GM18951 (cell line): ENCODE results near the gene RAB40B.

Experiments
- POLR2A ChIP-seq: IDR thresholded peaks from 4 replicates; pipeline ENCODE4 v1.6.1; 2011; ENCODE audit warnings: mild to moderate bottlenecking; ENCODE audit not compliant: insufficient read length, insufficient read depth; ENCODE audit errors: extremely low read depth
- in situ Hi-C: fragments of 300-500 bp; cut with MboI; formaldehyde crosslinking; loops from one replicate; pipeline ENCODE4 v1.12.0; 2022; ENCODE audit warnings: low sequenced_read_pairs, mixed read lengths, inconsistent platforms; ENCODE audit not compliant: unreplicated experiment

Gene RAB40B

GRCh38 chr17:82633343-82633742 is 65.2 kb downstream of the RAB40B start:
- in situ Hi-C loops: no loop called here
- TF ChIP-seq POLR2A: no peak

GRCh38 chr17:82632451-82632850 is 66.0 kb downstream of the RAB40B start:
- in situ Hi-C loops: no loop called here
- no peak for TF ChIP-seq POLR2A

- in situ Hi-C loops: no loop called here
- no peak for TF ChIP-seq POLR2A
Measured at GRCh38 chr17:82631544-82631943, 67.0 kb downstream of the RAB40B start.

GRCh38 chr17:82630212-82630611 is 68.3 kb downstream of the RAB40B start:
- no peak for TF ChIP-seq POLR2A
- in situ Hi-C loops: no loop called here

DNA sequence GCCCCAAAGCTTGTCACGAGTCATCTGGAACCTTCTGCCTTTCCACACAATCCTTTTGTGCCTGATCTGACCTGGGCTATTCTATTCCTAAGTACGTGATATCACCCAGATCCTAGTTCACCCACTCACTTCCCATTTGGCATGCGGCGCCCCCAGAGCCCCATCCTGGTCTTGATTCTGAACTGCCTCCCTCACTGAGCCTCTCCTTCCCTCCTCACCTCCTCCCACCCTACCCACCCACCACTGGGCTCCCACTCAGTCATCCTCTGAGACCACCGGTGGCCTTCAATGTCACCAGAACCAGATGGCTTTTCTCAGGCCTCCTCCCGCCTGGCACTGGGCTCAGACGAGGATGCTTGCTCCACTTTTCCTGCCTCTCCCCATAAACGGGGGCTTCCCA is 68.8 kb downstream of the RAB40B start:
- TF ChIP-seq POLR2A: no peak
- in situ Hi-C loops: no loop called here

DNA sequence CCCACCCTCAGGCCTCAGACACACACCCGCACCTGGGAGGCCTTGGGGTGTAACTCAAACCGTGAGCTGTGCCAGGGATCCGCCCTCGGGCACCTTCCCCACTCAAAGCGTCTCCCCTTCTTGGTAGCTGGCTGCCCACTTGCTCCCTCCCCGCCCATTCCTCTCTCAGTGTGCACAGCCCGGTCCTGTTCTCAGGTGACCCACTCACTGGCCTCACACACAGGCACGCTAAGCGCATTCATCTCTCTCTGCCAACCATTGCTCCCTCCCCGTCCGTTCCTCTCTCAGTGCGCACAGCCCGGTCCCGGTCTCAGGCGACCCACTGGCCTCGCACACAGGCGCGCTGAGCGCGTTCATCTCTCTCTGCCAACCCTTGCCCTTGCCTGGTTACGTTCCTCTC is 71.1 kb downstream of the RAB40B start:
- in situ Hi-C loops: no loop called here
- no peak for TF ChIP-seq POLR2A

- in situ Hi-C loops: no loop called here
Measured at GRCh38 chr17:82623707-82624106, 74.8 kb downstream of the RAB40B start.

DNA sequence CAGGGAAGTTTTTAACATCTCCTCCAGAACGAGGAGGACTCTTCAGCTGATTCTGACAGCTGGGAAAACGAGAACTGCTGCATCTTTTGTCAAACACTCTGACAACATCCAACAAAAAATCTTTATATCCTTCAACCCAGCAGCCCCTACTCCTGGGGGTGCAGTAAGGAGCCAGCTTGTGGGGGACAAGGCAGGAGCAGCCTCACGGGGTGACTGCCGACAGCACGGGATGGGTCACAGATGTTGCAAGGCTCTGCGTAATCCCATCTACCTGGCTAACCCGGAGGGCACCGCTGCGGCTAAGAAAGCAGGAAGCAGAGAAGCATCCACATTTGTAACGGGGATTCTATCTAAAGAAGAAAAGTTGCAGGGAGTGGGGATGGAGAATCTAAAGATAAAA is 78.9 kb downstream of the RAB40B start:
- in situ Hi-C loops: no loop called here
- TF ChIP-seq POLR2A: no peak

More at GRCh38 chr17:82623707-82624106, 74.8 kb downstream of the RAB40B start:
- no peak for TF ChIP-seq POLR2A

GRCh38 chr17:82619211-82619610 is 79.3 kb downstream of the RAB40B start:
- in situ Hi-C loops: no loop called here
- TF ChIP-seq POLR2A: no peak

DNA sequence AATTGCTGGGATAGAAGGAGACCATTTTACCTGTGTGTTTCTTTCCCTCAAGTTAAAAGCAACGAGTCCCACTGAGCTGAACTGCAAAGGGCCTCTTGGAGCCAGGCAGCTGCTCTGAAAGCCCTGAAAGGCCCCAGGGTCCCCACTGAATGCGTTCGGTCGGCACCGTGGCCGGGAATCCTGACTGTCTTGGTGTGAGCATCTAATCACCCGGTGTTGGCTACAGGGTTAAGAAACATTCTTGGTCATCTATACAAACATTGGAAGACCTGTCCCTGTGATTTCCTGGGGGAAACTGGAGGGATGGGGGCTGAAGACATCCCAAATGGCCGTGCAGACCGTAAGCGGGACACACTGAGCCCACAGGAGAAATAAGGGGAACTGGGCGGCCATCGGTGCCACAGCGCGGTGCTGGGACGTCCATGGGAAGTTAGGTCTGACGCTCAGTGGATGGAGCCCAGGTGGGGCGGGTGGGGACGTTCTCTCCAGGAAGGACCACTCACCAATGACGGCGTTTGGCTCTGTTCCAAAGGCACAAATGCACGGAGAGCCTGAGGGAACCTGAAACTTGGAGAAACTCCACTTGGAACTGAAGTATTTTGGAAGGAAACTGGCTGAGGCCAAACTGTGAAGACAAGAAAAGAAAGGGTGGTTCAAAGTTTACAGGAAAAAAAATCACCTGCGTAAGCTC is 82.3 kb downstream of the RAB40B start:
- no peak for TF ChIP-seq POLR2A
- in situ Hi-C loops: no loop called here

DNA sequence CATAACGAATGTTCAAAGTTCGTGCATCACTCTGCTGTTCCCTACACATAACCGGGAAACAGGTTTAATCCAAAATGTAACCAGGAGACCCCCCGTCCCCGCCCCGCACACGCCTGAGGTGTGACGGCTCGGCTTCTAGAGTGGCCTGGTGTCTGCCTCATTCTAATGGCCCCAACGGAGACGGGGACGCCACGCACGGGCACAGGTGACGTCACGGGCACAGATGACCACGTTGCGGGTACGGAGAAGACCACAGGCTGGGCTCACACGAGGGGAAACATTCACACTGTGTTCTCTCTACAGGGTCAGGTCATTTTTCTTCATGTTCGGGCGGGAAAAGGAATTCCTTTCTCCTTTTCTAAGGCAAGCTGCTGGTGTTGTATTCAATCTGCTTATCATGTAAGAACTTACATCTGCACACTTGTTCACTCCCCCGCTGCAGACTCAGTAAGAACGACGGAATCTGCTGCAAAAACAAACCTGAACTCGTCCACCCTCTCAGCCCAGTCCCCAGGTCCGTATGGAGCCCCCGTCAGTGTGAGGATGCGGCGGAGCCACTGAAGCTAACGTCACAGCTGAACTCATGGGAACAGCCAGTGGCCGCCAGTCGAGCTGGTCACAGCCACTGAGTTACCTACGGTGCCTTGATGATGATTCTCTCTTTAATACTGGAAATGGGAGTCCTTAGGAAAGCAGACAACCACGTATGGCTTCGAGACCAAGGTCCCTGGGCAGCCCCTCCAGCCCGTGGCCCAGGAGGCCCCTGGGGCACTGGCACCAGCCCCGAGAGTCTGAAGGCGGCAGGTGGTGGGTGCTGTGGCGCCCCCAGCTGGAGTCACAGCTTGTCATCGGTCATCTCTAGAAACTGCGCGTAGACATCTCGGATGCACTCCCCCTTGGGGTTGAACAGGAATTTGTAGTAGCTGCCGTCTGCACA is 83.1 kb downstream of the RAB40B start:
- no peak for TF ChIP-seq POLR2A
- in situ Hi-C loops: no loop called here

GRCh38 chr17:82614095-82614631 is 84.3 kb downstream of the RAB40B start:
- no peak for TF ChIP-seq POLR2A
- in situ Hi-C loops: no loop called here

DNA sequence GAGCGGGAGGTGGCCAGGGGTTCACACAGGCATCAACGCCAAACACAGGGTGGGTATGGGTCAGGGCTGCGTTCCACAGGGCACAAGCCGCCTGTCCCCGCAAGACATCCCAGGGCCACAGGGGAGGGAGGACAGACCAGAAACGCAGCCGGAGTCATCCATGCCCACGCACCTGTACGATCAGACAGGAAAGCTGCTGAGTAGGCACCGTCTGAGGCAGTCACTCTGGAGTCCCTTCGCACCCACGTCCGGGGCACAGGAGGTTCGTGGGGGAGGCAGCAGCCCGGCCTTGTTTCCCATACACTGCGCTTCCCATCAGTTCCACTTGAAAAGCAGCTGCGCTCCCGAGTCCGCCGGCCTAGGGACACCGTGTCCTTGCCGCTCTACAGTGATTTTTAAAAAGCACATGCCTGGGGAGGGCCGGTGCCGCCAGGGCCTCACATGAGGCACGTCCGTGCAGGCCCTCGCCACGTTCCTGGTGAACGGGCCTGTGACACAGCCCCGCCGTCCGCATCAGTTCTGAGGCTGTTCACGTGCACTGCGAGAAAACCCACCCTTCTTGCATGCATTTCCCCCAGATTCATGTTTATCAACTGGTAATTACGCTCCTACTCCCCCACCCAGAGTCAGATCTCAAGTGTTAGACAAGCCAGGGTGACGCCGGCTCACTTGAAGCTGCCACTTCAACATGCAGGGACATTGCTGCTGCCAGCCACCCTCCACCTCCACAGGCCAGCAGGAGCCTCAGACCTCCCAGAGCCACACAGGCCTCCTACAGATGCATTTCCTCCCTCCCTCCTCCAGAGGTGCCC is 85.0 kb downstream of the RAB40B start:
- in situ Hi-C loops: no loop called here
- no peak for TF ChIP-seq POLR2A
